Adrenal gland (tissue), 5 donors: ENCODE measurements around the gene DEDD2.

Experiments used
- POLR2A ChIP-seq, 2 donors: fragments of 450-650 bp; IDR thresholded peaks; one replicate each; pipeline ENCODE4 v1.6.1; 2017; ENCODE audit warnings: antibody characterized with exemption in 2 of 2, mild to moderate bottlenecking in 2 of 2, moderate library complexity in 1 of 2
- TF ChIP-seq, protein P1 (sequence below), 6 experiments: fragments of 450-650 bp in 4 of 6; fragments of 200-600 bp in 2 of 6; sonication (generic) in 1 of 6; IDR thresholded peaks; 1 replicate in 5 of 6; 2 replicates in 1 of 6; pipeline versions ENCODE4 v1.5.1 to v1.8.0; 2016 to 2021; ENCODE audit warnings: antibody characterized with exemption in 6 of 6, mild to moderate bottlenecking in 2 of 6, moderate library complexity in 1 of 6
- donor health status: DM: no; HTN: no; CAD: no.

DNA sequence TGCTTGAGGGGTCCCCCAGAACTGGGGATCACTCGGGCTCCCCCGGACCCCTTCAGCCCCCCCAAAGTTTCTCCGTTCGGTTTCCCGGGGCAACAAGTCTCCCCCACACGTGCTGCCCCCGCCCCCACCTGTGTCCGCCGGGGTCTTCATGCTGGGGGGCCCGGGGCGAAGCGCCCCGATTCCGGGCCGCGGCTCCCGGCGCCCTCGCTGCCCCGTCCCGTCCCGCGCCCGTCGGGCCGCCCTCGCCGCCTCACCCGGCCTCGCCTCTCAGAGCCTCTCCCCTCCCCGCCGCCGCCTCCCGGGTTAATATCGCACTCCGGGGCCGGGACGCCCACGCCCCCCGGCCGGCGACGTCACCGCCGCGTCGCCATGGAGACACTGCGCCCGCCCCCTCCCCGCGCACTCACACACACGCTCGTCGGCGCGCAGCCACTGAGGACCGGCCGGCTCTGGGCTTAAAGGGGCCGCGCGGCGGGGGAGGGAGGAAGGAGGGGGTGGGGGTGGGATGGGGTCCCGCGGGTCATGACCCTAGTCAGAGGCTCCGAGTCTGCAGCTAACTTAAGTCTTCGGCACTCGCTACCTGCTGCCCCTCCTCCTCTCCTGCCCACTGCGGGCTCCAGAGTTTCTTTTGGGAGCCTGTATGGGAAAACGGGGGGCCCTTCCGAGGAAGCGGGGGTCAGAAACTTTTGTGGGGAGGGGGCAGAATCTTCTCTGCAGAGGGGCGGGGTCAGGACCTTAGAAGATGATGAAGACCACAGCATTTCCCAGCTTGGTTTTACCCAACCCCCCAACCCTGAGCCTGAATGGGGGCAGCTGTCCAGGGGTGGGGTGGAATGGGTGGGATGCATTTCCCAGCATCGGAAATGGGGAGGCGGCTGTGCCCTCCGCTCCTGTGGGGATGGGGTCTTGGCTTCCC lies 37.6 kb upstream of the DEDD2 start, which contains the start of gene ERF:
- TF ChIP-seq, protein P1, sequence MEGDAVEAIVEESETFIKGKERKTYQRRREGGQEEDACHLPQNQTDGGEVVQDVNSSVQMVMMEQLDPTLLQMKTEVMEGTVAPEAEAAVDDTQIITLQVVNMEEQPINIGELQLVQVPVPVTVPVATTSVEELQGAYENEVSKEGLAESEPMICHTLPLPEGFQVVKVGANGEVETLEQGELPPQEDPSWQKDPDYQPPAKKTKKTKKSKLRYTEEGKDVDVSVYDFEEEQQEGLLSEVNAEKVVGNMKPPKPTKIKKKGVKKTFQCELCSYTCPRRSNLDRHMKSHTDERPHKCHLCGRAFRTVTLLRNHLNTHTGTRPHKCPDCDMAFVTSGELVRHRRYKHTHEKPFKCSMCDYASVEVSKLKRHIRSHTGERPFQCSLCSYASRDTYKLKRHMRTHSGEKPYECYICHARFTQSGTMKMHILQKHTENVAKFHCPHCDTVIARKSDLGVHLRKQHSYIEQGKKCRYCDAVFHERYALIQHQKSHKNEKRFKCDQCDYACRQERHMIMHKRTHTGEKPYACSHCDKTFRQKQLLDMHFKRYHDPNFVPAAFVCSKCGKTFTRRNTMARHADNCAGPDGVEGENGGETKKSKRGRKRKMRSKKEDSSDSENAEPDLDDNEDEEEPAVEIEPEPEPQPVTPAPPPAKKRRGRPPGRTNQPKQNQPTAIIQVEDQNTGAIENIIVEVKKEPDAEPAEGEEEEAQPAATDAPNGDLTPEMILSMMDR (IDR thresholded peaks at IDR 0.05), result no peak
- peak; percentile 97 to 99 for TF ChIP-seq POLR2A (IDR thresholded peaks at IDR 0.05)
